CD4-positive, alpha-beta T cell treated with Interleukin-12 subunit alpha and Interleukin-12 subunit beta, for 1 hour (primary cell): ENCODE results near the gene GABPB2.

Source experiments
- DNase-seq: peaks from one replicate; pipeline ENCODE4 v3.0.0-alpha.2; 2020

The GABPB2 gene

DNA sequence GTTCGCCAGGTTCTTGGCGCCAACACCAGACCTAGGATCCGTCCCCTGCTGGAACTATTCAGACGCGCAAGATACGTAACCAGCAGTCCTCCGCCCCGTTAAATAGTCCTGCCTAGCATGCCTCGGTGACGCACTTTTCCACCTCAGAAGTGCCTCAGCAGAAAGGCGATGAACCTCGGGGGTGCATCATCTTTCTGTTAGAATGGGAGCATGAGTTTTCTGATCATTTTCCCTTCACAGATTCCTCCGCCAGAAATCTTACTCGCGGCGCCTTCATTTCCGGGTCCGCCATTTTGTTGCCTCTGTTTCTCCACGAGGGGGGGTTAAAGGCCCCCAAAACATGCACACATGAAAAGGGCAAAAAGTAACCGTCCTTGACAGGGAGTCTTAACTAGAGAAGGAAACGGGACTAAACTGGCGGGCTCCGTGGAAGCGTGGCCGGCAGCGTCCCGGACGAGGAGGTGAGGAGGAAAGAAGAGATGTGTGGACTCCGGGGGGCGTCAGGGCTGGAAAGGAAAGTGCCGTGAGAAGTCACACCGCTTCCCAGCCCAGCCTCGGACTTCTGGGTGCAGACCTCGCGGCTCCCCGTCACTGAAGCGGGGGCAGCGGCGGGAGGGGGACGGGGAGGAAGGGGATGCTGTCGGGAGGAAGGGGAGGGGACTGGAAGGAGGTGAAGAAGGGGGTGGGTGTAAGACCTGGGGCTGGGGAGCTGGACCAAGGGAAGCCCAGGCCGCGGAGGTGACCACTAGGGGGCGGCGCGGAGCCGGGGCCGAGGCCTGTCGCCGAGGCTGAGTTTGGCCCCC is at the start of gene GABPB2:
Gene GABPB2 (plus strand): TSS at position 288 of the 803 bp plus-strand sequence. CDS start 17,429 bp downstream, outside the sequence.
- peak; percentile 89 for DNase-seq

DNA sequence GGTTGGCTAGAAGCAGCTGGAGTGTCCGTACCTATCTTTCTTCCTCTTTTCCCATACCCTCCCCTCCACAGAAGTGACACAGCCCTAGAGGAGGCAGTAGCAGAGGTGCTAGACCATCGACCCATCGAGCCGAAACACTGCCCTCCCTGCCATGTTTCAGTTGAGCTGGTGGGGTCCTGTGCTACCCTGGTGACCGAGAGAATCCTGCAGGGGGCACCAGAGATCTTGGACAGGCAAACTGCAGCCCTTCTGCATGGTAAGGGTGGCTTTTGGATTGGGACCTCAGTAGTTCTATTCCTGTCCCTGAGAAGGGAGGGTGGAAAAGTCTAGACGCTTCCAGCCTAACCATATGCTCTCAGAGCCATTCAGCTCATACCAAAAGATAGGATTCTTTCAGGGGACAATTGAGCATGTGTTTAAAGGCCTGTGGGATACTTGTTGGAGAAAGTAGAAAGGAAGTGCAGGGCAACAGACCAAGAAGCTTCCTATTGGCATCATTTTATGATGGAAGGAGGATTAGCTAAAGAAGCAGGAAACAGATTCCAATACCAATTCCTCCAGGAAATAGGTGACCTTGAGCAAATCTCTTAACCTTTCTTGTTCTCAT is 45.9 kb upstream of the GABPB2 start:
- peak; percentile 90 for DNase-seq

DNA sequence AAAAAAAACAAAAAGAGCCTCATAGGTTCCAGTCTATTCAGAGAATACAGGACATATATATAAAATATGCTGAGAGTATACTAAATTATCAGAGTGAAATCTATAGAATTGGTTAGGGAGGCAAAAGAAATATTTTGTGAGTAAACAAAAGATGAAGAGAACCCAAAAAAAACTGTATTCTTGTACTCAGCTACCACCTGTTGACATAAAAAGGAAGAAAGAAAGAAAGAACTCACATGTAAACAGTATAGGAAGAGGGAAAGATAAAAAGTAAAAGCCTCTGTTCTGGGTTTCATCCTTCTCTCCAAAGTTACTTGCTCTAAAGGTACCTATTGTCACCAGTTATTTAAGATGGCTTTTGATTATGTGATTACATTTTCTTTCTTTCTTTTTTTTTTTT is 44.1 kb upstream of the GABPB2 start:
- DNase-seq: no peak

DNA sequence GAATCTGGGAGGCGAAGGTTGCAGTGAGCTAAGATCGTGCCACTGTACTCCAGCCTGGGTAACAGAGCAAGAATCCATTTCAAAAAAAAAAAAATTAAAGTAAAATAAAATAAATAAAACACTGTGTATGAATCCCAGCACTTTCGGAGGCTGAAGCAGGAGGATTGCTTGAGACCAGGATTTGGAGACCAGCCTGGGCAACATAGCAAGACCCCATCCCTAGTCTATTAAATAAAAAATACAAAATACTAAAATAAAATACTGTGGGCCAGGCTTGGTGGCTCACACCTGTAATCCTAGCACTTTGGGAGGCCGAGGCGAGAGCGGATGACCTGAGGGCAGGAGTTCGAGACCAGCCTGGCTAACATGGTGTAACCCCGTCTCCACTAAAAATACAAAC is 38.4 kb upstream of the GABPB2 start:
- DNase-seq: no peak

DNA sequence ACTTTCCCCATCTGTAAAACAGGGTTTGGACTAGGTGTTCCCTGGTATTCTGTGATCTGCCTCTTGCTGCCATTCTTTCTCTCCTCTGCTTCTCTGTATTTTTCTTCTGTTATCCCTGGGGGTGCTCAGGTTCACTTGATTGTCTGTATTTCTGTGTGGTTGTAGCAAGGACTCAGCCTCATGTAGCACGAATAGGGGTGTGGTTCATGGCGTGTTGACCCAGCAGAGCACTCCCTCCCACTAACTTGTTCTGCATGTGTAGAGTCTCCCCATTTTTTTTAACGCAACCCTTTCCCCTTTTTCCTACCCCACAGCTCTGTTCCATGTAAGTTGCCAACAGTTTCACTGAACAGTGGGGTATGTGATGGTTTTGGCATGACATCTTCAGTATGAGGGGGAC is 35.4 kb upstream of the GABPB2 start:
- no peak for DNase-seq

DNA sequence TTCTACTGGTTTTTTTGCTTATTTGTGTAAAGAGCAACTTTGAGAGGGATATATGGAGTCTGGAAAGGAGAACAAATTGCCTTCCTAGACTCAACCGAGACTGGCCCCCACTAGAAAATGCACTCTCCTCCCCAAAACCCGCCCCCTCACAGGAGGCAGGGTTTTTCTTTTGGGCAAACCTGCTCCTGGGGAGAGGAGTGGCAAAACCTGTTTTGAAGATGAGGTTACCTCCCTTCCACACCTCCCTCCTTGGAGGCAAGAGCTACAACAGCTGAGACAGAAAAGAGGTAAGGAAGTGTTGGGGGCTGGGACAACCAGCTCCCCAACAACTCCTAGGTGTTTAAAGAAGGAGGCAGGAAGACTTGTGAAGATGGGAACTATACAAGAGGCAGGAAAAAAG is 34.2 kb upstream of the GABPB2 start, which contains the start of gene BNIPL:
Gene BNIPL (plus strand): TSS at position 231 of the 400 bp plus-strand sequence. CDS start 140 bp downstream, at position 371.
- DNase-seq: no peak

DNA sequence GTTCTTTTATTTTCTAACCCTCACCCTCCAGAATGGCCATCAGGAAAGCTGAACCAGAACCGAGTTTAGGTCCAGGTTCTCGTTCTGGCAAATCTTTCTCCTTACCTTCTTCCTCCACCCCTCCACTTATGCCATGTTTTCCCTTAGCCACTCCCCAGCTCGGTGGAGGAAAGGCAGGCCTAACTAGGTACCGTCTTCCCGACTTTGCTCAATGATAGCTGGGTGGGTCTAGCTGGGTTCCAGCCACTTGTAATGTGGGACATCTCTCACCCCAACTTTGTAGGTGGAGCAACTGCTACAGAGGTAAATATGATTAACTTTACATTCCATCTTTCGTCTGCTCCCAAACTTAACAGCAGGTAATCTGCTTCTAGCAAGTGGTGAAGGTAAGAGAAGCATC is 33.5 kb upstream of the GABPB2 start:
- no peak for DNase-seq

DNA sequence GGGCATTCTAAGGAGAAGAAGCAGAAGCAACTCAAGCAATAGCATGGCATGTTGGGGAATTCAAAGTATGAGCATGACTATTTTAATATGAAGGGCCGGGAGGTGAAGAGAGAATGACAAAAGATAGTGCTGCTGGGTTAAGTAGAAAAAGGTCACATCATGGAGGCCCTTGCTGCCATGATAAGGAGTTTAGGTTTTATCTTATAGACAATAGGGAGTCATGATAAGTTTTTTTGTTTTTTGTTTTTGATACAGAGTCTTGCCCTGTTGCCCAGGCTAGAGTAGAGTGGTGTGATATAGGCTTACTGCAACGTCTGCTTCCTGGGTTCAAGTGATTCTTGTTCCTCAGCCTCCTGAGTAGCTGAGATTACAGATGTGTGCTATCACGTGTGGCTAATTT is 31.0 kb upstream of the GABPB2 start:
- no peak for DNase-seq

DNA sequence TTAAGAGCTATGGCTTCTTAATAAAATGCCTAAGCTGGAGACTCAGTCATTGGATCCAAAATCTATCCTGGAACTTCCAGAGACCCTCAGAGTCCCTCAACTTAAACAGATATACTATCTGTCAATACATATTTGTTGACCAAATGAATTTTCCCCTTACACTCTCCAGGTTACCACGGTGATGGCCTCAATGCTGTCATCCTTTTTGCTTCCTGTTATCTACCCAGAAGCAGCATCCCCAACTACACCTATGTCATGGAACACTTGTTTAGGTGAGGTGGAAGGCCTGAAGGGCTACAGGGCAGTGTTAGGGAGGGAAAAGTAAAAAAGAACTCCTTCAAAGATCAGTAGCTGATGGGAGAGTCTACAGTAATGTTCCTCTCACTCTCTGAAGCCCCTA is 27.4 kb upstream of the GABPB2 start:
- peak; percentile 28 for DNase-seq

DNA sequence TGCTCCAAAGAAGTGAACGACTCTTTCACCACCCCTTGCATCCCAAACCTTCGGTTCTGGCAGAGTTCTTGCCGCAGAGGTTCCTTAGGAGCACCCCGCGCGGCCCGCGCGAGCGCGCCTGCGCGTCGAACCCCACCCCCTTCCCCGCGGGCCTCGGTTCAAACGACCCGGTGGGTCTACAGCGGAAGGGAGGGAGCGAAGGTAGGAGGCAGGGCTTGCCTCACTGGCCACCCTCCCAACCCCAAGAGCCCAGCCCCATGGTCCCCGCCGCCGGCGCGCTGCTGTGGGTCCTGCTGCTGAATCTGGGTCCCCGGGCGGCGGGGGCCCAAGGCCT is 23.0 kb upstream of the GABPB2 start, which contains the start of gene C1orf56:
Gene C1orf56 (plus strand): TSS at position 161 of the 334 bp plus-strand sequence. CDS start 97 bp downstream, at position 258.
- peak; percentile 72 for DNase-seq

DNA sequence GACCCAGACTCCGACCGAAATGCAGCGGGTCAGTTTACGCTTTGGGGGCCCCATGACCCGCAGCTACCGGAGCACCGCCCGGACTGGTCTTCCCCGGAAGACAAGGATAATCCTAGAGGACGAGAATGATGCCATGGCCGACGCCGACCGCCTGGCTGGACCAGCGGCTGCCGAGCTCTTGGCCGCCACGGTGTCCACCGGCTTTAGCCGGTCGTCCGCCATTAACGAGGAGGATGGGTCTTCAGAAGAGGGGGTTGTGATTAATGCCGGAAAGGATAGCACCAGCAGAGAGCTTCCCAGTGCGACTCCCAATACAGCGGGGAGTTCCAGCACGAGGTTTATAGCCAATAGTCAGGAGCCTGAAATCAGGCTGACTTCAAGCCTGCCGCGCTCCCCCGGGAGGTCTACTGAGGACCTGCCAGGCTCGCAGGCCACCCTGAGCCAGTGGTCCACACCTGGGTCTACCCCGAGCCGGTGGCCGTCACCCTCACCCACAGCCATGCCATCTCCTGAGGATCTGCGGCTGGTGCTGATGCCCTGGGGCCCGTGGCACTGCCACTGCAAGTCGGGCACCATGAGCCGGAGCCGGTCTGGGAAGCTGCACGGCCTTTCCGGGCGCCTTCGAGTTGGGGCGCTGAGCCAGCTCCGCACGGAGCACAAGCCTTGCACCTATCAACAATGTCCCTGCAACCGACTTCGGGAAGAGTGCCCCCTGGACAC is 22.5 kb upstream of the GABPB2 start:
- peak; percentile 71 for DNase-seq

DNA sequence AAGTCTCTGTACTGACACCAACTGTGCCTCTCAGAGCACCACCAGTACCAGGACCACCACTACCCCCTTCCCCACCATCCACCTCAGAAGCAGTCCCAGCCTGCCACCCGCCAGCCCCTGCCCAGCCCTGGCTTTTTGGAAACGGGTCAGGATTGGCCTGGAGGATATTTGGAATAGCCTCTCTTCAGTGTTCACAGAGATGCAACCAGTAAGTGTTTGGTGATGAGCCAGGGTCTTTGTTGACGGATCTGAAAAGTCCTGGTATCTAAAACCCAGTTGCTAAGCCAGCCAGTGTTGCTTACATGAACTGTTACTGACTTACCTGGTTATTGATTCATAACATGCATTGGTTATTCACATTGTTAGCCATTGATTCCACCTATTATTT is 21.9 kb upstream of the GABPB2 start:
- no peak for DNase-seq

DNA sequence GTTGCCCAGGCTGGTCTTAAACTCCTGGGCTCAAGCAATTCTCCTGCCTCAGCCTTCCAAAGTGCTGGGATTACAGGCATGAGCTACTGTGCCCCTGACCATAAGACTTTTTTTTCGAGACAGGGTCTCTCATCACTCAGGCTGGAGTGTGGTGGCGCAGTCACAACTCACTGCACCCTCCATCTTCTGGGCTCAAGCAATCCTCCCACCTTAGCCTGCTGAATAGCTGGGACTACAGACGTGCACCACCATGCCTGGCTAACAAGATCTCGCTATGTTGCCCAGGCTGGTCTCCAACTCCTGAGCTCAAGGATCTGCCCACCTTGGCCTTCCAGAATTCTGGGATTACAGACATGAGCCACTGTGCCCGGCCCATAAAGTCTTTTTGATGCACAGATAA is 21.1 kb upstream of the GABPB2 start:
- no peak for DNase-seq

DNA sequence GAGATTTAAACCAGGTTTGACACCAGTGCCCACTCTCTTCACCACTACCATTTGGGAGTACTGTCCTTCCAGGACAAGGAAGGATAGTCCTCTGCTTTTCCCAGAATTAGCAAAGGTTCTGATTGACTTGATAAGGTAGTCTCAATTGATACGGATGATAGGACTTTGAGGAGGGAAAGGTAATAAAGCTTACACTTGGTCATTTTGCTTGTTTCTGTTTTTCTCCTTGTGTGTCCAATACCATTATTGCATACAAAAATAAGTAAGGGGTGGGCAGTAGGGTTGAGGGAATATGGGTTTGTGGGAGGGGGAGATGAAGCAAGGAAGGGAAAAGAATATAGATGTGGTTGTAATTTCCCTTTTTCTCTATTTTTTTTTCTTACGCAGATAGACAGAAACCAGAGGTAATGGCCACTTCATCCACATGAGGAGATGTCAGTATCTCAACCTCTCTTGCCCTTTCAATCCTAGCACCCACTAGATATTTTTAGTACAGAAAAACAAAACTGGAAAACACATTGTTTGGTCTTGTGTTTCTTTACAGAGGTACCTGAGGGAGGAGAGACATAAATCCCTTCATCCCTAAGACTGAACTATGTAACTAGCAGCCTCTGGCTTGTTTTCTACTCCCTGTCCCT is 20.4 kb upstream of the GABPB2 start:
- DNase-seq: no peak

DNA sequence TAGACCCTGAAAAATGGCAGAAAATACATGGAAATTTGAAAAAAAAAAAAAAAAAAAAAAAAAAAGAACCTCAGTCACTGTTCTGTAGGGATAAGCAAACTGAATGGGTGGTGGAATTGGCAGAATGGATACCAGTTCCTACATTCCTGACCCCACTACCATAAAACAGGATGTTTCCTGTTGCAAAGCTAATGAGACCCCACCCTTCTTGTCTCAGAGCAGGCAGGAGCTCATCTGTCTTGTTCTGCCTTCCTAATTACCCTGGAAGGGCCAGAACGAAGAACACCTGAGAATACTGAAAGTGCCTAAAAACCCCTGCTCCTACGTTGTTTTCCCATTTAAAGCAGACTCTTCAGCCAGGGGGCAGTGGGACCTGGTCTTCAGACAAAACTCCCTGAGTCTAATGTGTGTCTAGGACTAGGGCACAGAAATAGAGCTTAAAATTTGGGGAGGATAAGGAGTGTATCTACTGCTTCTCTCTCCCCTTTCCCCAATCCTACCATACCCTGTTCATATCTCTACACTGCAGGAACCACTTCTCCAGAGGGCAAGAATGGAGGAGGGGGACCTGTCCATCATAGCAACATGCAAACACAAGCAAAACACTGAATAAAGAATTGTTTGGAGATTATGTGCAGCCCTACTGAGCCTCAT is 19.1 kb upstream of the GABPB2 start:
- DNase-seq: no peak

DNA sequence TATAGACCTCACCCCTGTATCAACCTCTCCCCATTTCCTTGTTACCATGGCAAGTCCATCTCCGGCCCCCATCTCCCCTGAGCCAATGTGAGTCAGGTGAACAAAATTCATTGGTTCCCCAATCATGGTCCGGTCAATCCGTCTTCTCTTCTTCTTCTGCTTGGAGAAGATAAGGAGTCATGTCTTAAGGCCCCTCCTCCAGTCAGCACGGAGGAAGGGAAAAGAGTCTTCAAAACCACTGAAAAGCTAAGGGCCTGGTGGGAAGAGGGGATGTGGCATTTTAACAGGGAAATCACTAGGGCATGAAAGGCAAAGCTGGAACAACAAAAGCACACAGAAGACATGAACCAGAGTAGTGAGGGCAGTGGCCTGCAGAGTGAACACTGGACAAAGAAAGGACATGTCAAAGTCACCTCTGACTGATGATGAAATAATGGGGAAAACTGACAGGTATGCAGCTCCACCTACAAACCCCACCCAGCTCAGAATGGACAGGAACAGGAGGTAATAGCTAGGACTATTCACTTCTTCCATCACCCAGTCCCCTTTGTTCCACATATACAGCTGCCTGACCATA is 15.5 kb upstream of the GABPB2 start:
- DNase-seq: no peak

DNA sequence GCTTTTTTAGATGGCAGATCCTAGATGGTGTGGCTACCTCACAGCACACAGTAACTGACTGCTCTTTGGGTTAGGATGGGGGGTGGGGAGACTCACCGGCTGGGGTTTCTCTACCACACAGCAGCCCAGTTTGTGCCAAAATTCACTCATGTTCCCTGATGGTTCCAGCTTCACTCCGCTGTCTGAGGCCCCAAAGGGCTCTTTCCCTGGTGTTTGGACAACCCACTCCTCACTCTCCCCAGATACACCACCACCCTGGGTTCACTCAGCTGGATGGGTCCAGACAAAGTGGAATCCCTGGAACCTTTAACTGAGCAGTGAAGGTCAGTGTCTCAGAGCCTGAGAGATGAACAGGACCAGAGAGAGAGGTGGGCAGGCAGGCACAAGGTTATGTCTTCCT is 15.0 kb upstream of the GABPB2 start:
- DNase-seq: no peak

DNA sequence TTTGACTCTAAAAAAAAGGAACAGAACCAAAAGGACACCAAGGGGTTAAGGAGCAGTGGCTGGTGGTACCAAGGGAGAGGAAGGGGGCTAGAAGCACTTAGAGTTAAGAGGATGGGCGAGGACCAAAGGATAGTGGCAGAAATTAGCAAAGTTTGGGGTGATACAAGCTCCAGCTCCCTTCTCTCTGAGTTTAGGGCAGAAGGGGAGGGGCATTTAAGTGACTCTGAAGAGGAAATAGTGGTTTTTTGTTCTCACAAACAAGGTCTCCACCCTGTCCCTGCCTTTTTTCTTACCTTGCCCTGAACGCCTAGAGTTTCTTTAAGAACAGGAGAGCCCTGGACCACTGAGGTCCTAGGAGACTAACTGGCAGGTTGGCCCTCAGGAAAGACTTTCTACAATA is 14.4 kb upstream of the GABPB2 start:
- peak; percentile 77 for DNase-seq

DNA sequence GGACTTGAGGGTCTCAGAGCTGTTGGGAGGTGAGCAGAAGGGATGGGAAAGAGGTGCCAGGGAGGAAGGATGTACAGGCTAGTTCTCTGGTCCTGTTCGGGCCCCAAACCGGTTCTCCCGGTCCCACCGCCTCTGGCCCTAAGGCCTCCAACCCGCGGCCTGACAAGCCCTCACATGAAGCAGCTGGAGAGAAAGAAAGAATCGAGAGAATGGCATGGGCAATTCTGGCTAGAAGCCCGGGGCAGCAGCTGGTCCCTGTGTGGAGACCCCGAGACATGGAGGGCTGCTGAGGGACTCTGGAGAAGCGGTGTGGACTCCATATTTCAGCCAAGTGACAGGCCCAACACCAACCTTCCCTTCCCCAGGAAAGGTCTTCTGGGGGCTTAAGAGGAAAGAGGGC is 11.9 kb upstream of the GABPB2 start:
- DNase-seq: no peak

DNA sequence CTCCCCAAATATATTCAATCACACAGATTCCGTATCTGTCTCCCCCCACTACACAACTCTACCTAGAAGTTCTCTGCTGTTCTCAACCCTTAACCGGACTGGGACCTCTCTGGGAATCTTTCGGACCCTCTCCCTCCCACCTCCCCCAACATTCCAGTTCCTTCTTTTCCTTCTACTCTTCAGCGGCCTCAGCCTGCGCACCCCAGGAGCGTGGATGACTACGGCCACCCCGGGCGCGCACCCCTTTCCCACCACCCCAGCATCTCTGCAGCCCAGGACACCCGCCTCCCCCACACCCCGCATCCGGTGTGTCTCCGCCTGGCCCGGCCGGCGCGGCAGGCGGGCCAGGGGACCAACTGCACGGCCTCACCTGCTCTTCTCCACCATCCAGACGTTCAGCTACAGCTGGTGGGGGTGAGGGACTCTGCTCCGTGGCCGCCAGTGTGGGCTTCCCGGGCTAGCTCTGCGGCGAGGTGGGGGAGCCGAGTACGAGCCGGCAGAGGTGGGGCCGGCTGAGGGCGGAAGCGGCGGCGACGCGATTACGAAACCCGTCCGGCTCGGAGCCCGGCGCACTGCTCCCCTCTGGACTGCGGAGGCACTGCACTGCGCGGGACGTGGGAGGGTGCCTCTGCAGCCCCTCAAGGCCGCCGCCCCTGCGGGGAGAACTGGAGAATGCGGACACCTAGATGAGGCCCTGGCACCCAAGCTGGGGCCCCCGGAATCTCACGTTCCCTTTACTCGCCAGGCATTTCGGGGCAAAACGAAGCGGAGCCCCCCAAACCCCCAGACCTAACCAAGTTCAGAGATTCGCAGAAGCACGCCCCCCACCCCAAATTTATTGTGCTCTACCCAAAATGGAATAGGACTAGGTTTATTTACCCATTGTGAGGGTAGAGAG is 11.2 kb upstream of the GABPB2 start, which contains the start of gene CDC42SE1:
Gene CDC42SE1 (minus strand): TSS at position 514 of the 898 bp plus-strand sequence. CDS start 3,892 bp downstream, outside the sequence.
- DNase-seq: peak; percentile 89

DNA sequence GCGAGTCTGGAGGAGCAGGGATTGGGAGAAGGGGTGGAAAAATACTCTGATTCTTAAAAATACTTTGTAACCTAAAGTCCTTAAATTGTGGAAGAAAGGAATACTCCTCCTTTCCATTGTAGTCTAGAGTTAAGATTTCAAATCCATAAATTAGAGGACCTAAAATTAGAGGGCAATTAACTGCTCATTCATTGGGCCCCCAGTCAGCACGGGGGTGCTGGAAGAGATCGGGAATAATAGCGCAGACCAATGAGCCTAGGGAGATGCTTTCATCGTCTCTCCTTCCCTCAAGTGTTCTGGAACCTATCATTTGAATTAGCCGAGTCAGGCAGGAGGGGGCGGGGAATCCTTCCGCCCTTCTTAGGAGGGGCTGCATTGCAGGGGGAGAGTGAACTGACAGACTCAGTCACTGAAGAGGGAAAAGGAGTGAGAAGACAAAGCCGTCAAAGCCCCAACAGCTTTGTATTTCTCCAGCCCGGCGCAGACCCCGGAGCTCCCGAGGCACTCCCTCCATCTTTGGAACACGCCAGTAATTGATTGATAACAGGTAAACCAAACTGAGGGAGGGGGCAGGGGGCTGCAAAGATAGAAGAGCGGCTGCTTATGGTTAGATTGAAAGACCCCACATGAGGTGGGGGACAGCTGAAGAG is 10.4 kb upstream of the GABPB2 start, which contains the start of gene MLLT11:
Gene MLLT11 (plus strand): TSS at position 391 of the 650 bp plus-strand sequence. CDS start 6,828 bp downstream, outside the sequence.
- no peak for DNase-seq
